C4-2B (cell line): ENCODE measurements around the gene ADAT3.

Experiments used
- ZFX ChIP-seq: fragments of 450-650 bp; IDR thresholded peaks from 2 replicates; pipeline ENCODE4 v1.6.1; 2017
- TF ChIP-seq, protein P1 (sequence below): fragments of 450-650 bp; conservative IDR thresholded peaks from 2 replicates; pipeline ENCODE4 v1.5.1; 2017; ENCODE audit warnings: mild to moderate bottlenecking

GRCh38 chr19:1935484-1936208 lies 30.4 kb downstream of the ADAT3 start:
- TF ChIP-seq, protein P1, sequence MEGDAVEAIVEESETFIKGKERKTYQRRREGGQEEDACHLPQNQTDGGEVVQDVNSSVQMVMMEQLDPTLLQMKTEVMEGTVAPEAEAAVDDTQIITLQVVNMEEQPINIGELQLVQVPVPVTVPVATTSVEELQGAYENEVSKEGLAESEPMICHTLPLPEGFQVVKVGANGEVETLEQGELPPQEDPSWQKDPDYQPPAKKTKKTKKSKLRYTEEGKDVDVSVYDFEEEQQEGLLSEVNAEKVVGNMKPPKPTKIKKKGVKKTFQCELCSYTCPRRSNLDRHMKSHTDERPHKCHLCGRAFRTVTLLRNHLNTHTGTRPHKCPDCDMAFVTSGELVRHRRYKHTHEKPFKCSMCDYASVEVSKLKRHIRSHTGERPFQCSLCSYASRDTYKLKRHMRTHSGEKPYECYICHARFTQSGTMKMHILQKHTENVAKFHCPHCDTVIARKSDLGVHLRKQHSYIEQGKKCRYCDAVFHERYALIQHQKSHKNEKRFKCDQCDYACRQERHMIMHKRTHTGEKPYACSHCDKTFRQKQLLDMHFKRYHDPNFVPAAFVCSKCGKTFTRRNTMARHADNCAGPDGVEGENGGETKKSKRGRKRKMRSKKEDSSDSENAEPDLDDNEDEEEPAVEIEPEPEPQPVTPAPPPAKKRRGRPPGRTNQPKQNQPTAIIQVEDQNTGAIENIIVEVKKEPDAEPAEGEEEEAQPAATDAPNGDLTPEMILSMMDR: no peak
- no peak for TF ChIP-seq ZFX
